Brain microvascular endothelial cell (primary cell): ENCODE results near the gene CELF6.

Experiments used
- DNase-seq: peaks from one replicate; pipeline ENCODE4 v3.0.0-alpha.2; 2020
- H3K27ac ChIP-seq: fragments of 250-450 bp; sonication (Bioruptor Pico); 2 replicates; pipeline ENCODE4 v1.5.1; 2020; ENCODE audit warnings: mild to moderate bottlenecking, moderate library complexity
- H3K27me3 ChIP-seq: fragments of 250-450 bp; sonication (Bioruptor Pico); replicated peaks from 2 replicates; pipeline ENCODE4 v1.5.1; 2020; ENCODE audit warnings: mild to moderate bottlenecking
- H3K36me3 ChIP-seq: fragments of 250-450 bp; sonication (Bioruptor Pico); replicated peaks from 2 replicates; pipeline ENCODE4 v1.5.1; 2020; ENCODE audit warnings: mild to moderate bottlenecking
- H3K4me3 ChIP-seq: 2 replicates; pipeline ENCODE4 v1.5.1; 2011; ENCODE audit warnings: low read depth, mild to moderate bottlenecking, control low read depth, low read length, moderate library complexity
- CTCF ChIP-seq: IDR thresholded peaks from 2 replicates; pipeline ENCODE4 v1.5.1; 2011; ENCODE audit warnings: low read depth, mild to moderate bottlenecking, moderate library complexity, low read length, control low read depth, inconsistent platforms; ENCODE audit errors: missing control alignments
- in situ Hi-C: cut with HindIII; loops from 2 replicates; pipeline ENCODE4 v1.10.0; 2017; ENCODE audit warnings: low sequenced_read_pairs, low pct_ligation_motif_present

The CELF6 gene

GRCh38 chr15:72288796-72289596 lies 31.0 kb downstream of the CELF6 start:
- in situ Hi-C loops = no loop called here
- no peak for TF ChIP-seq CTCF
- H3K36me3 ChIP-seq = no peaks in the 10 kb centered on the region
- no peak overlapping the region for H3K4me3 ChIP-seq
- no peaks in the 10 kb centered on the region for H3K27me3 ChIP-seq
- no peak for DNase-seq
- H3K27ac ChIP-seq = no peak overlapping the region

- no peak for DNase-seq
- no peaks in the 10 kb centered on the region for H3K27me3 ChIP-seq
- H3K27ac ChIP-seq = no peak overlapping the region
- no peaks in the 10 kb centered on the region for H3K36me3 ChIP-seq
- in situ Hi-C loops = no loop called here
- H3K4me3 ChIP-seq = no peak overlapping the region
- TF ChIP-seq CTCF = peak; percentile 81
Observed at GRCh38 chr15:72285927-72286516, 33.9 kb downstream of the CELF6 start.

GRCh38 chr15:72285402-72285801 lies 34.6 kb downstream of the CELF6 start:
- in situ Hi-C loops = no loop called here
- no peak overlapping the region for H3K27ac ChIP-seq
- no peaks in the 10 kb centered on the region for H3K27me3 ChIP-seq
- no peak overlapping the region for H3K4me3 ChIP-seq
- no peaks in the 10 kb centered on the region for H3K36me3 ChIP-seq
- no peak for DNase-seq
- TF ChIP-seq CTCF = peak; percentile 31

GRCh38 chr15:72284781-72285180 lies 35.2 kb downstream of the CELF6 start:
- H3K27ac ChIP-seq = no peak overlapping the region
- no peaks in the 10 kb centered on the region for H3K36me3 ChIP-seq
- no peaks in the 10 kb centered on the region for H3K27me3 ChIP-seq
- no peak overlapping the region for H3K4me3 ChIP-seq
- in situ Hi-C loops = no loop called here
- no peak for TF ChIP-seq CTCF
- DNase-seq = no peak

GRCh38 chr15:72281713-72282112 lies 38.2 kb downstream of the CELF6 start:
- no peaks in the 10 kb centered on the region for H3K27me3 ChIP-seq
- in situ Hi-C loops = no loop called here
- TF ChIP-seq CTCF = no peak
- H3K27ac ChIP-seq = no peak overlapping the region
- no peaks in the 10 kb centered on the region for H3K36me3 ChIP-seq
- DNase-seq = no peak
- H3K4me3 ChIP-seq = no peak overlapping the region
